GM18909 (cell line): Measurements from ENCODE around the gene TTC23.
"Not testable (repeated sequence)": the region's sequence is repeated elsewhere in the genome, so short reads cannot be mapped to it uniquely, and the experiment has no call there.

Source experiments
- ATAC-seq: cut with Tn5 transposase; IDR thresholded peaks from one replicate; pipeline ENCODE4 v1.9.1; 2021; ENCODE audit warnings: mild to moderate bottlenecking; ENCODE audit not compliant: unreplicated experiment, poor library complexity

Gene TTC23

DNA sequence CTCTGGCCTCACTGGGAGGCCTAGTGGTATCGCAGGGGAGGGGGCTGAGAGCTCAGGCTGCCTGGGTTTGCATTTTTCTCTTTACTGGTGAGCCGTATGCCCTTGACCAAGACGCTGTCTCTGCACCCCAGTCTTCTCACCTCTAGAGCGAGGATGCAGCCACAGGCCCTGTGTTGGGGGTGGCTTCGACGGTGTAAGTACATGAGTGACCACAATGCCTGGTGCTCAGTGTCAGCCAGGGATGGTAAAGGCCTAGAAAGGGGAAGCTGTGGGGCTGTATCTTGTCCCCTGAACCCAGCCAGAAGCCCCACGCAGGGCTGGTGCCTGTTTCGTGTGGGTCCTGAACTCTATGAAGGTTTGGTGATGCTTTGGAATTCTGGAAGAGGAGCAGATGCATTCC lies 124.7 kb downstream of the TTC23 start:
- ATAC-seq: no peak

DNA sequence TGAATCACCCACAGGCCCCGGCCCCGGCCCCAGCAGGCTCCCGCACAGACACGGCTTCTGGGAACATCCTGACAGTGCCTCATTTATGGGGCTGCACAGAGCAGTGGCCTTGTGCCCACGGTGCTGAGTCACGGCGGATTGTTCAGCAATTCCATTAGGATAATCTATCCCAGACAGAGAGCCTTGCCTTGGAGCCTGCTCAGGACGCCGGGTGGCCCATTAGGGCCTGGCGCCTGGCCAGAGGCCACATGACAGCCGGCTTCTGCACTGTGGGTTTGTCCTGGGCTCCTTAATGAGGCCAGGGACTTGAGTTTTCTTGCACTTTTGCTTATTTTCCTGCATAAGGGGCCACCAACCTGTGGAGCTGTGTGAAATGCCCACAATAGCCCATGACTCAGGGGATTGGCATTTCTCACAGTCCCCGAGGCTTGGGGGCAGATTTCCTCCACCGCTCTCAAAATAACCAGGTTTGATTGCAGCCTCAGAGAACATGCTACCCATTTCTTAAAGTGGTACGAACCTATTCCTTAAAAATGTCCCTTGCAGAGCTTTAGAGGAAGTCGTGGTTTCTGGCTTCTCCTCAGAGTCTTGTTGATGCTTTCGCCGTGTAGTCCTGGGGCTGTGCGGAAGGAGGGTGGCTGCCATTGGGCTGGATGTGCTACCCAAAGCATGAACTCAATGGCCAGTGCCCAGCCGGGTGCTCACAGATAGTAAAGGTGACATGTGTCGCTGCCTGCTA lies 125.5 kb downstream of the TTC23 start:
- ATAC-seq: peak; percentile 52

DNA sequence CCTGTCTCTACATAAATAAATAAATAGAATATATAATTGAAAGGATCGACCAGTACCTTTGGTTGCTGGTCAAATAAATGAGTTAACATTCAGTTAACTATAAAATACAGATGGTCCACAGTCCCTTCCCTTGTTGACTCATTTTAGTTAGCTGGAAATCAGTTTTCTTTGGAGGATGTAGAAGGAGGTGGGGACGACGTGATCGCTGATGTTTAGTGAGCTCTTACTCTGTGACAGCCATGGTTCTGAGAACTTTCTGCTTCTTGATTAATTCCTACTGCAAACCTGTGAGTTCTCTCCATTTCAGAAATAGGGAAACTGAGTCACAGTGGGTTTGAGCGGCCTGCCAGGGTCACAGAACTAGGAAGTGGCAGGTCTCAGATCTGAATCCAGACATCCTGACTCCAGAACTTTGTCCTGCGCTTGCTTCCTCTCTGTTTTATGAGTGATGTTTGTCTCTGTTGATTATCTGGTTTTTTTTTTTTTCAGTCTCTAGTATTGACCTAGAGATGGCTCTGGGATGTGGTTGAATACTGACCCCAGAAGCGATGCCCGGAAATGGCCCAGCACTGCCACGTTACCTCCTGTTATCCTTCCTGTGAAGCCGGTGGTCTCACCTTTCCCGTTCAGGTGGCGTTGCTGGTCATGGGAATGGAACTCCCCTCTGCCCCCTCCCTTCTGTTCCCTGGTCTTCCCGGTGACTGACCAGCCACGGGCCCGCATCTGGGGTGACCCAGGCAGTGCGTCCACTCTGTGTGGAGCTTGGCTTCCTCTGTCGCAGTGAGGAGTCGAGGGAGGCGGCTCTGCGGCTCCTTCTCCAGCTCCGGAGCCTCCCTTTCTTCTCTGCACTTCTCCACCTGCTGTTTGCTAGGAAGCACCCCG lies 126.3 kb downstream of the TTC23 start:
- ATAC-seq: no peak

DNA sequence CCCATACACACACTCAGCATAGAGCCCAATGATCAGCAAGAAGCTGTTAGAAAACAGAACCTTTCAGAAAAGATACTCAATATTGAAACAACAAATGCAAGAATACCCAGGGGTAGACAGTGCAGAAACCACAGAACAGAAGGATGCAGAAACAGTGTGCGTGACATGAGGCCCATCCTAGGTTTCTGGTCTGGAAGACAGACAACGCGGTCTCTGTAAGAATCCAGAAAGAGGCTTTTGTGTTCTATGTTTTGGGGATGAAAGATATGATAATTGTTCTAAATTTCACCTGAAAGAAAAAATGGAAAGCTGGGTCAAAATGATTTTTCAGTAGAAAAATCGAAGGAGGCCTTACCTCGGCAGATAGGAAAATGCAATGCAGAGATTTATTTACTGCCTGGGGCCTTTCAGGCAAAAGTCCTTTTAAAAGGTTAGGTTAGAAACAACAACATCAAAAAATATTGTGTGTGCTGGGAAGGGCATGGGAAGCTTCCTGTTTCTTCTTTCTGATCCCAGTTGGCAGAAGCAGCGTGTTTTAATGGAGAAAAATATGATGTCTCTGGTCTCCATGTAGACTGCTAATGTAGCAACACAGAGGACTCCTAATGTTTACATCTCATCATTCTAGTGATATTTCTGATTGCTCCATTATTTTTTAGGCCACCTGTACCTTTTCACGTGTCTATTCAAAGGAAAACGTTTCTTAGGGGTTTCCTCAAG lies 127.5 kb downstream of the TTC23 start:
- ATAC-seq: no peak

DNA sequence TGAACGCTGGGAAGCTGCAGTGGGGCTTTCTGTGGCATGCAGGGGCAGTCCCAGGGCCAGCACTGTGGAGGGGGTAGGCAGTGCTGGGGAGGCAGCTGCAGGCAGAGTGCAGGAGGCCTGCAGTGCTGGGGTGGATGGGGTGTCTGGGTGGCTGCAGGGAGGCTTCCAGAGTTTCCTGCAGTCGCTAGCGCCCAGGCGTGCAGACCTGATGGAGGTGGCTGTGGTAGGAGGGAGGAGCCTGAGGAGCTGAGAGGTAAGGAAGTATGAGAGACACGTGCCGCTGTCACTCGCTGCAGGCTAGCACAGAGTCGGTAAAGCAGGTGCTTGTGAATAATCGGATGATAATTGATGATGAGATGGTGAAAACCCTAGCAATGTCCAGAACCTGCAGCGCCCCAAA lies 128.2 kb downstream of the TTC23 start:
- no peak for ATAC-seq

DNA sequence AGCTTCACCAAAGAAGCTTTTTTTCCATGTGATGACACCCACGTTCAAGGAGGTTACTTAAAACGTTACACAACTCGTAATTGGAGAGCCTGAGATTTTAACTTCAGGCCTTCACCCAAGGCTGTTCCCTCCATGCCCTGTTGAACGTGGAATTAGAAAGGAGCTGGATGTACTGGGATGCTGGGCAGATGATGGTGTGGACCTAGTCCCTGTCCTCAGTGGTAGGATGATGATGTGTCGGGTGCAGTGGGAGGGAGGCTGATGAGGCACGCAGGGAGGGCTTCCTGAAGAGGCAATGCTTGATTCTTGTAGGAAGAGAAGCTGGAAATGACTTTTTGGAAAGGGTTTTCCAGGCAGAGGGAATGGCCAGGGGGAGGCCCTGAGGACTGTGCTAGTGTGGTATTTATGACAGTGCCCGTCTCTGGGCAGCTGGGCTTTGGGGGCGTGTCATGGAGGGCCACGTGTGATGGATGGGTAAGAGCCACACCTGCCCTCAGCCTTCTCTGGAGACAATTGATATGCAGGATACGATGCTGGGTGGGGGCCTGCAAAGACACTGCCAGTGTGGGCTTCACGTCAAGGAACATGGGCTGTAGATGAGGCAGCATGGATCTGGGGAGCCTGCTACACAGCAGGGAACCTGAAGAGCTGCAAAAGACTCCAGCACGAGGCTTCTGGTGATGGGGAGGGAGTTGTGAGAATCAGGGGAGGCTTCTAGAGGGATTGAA lies 129.2 kb downstream of the TTC23 start:
- ATAC-seq: no peak

DNA sequence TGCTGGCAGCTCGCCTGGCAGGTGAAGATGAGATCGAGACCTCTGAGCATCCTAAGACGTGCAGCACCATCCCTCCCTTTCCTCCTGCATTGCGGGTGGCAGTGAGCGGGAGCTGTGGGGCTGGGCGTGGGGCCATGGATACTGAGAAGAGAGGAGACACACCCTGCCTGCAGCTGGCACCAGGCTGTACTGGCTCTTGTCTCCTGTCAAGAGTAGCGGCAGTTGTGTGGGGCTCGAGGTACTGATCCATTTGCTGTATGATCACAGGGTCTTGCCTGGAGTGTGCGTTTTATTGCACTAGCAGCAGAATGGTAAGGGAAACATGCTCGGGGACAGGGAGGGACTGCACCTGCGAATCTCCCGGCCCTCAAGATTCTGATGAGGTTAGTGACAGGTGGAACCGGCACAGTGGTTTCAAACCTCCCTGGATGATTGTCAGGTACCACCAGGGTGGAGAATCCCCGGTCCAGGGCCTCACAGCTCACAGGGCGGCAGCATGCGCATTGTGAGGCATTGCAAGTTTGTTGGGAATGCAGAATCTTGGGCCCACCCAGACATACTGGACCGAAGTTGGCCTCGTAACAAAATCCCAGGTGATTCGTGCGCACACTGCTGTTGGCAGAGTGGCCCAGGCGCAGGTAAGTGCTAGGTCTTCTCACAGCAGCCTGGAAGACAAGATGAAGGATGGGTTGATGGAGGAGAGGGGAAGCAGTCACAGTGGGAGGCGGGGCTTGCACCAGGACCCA lies 130.4 kb downstream of the TTC23 start:
- no peak for ATAC-seq

DNA sequence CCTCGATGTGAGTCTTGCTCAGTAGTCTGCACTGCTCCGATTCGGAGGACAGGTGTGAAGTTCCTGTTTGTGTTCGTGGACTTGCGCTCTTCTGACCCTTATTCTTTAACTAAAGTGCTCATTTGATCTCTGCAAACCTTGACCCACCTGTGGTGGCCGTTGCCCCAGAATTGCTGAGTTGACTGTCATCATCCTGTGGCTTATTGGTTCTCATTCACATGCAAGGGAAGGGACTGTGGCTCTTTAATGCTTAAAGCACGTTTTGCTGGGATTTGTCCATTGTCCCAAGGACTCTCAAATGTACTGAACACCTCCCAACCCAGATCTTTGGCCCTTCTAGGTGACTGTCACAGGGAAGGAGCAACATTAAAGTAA lies 131.1 kb downstream of the TTC23 start:
- no peak for ATAC-seq

DNA sequence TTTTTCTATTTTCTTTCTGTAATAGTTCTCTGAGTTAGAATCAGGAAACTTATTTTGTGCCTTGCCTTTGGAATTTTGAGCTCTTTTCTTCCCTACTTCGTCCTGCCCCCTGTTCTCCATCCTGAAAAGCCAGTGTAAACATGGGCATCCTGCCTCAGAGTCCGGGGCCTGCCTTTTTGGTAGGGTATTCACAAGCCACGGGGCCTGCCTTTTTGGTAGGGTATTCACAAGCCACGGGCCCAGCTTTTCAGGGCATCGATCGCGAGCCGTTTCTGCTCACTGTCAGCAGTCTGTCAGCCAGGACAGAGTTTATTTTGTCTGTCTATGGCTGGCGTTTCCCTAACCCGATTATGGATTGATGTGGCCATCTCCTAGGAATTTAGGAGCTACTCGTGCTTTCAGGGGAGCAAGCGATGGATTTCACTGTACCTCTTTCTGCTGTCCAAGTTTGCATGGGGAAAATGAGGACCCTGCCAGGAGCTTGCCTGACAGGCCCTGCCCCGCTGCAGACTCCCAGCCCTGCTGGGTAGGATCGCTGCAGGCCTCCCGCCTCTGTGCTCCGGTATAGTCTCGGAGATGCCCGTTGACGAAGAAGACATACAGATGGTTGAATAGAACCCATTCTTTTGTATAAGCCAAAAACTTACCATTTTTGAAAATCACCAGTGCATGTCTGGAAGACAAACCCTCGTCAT lies 131.7 kb downstream of the TTC23 start:
- no peak for ATAC-seq

DNA sequence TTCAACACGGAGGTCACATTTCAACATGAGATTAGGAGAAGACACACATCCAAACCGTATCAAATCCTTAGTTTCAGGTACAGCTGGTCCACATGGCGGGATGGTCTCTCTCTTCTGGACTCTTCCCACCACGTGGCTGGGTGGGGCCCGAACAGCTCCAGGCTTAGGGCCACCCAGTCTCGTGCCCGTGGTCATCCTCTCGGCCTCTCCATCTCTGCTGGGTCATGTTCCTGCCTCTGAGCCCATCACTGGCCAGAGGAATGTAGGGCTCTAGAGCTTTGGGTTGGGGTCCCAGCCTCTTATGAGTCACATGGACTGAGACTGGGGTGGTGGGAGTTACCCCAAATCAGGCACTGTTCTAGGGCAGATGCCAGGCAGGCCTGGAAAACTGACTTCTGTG lies 132.3 kb downstream of the TTC23 start:
- no peak for ATAC-seq

DNA sequence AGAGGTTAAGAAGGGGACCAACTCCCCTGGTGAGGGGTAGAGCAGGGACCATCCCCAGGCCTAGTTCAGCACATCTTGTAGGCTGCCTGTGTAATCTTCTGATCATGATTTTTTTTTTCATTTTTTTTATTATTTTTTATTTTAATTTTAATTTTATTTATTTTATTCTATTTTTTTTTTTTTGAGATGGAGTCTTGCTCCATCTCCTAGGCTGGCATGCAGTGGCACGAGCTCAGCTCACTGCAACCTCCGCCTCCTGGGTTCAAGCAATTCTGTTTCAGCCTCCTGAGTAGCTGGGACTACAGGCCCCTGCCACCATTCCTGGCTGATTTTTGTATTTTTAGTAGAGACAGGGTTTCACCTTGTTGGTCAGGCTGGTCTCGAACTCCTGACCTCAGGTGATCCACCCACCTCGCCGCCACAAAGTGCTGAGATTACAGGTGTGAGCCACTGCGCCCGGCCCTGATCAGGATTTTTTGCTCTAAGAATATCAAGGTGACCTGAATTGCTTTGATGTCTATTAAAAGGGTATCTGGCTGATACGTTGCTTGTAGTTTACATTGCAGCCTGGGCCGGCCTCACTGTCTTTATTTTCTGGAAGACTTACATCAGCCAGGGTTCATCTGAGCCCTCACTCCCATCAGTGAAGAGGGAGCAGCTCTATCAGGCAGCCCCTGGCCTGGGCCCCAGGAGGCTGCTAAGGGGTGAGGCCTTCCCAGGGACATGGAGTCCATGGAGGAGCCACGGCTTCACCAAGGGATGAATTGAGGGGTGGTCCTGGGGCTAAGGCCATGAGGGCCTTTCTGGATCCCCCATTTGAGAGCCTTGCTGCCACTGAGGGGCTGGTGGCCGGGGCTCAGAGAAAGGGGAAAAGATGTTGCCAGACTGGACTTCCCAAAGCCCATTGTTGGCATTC lies 133.8 kb downstream of the TTC23 start:
- ATAC-seq: no peak

DNA sequence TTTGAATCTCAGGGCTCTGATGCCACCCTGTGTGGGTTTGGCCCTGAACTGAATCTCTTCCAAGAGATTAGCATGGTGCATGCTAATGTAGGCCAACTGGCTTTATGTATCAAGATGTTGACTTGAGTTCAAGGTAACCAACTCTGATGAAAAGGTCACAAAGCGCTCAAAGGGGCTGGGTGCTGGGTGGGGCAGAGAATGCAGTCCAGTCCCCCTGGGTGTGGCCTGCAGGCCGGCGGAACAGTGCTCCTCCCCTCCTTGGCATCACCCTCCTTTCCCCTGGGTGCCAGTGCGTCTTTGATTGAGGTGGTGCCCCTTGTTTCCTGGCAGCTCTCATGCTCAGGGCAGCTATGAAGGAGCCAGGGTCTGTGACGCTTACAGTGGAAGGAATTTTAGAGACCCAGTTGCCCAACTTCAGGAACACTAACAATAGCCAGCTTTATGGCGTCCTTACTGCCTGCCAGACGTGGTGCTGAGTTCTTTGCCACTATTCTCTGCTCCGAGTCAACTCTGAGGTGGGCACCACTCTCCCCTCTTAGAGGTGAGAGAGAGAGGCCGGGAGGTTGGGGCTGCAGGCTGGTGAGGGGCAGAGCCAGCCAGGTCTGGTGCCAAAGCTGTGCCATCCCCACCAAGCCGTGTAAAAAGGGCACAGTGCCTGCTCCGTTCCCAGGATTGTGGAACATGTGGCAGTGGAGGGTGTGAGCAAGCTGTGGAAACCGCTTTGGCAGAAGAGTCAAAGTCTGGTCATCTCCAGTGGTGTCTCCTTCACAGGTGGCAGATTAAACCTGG lies 134.7 kb downstream of the TTC23 start:
- ATAC-seq: no peak

DNA sequence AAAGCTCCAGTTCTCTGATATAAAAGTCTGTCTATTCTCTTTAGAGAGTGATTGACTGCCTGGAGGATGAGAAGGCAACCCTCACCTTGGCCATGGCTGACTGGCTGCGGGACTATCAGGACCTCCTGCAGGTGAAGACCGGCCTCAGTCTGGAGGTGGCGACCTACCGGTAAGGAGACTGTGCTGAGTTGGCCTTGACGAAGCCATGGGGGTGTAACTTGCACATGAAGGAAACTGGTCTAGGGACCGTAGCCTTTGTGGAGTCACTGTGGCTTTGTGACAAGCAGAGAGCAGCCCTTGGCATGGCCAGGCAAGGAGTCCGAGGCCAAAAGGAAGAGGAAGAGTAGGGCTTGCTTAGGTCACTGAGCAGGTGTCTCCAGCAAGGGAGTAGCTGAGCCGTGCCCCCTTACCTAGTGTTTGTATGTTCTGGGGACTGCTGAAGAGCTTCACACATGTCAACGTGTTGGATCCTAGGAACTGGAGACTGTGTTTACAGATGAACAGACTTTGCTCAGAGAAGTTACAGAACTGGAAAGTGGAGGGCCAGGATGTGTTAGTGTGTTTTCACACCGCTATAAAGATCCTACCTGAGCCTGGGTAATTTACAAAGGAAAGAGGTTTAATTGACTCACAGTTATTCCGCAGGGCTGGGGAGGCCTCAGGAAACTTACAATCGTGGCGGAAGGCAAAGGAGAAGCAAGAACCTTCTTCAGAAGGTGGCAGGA lies 135.7 kb downstream of the TTC23 start:
- ATAC-seq: no peak

DNA sequence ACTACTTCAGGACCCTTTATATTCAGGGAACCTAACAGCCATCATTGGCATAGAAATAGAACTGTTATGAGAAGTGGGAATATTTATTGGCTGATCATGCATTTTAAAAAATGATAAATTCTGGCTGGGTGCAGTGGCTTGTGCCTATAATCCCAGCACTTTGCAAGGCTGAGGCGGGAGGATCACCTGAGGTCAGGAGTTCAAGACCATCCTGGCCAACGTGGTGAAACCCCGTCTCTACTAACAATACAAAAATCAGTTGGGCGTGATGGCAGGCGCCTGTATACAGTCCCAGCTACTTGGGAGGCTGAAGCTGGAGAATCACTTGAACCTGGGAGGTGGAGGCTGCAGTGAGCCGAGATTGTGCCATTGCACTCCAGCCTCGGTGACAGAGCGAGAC lies 137.7 kb downstream of the TTC23 start:
- ATAC-seq: not testable (repeated sequence)

DNA sequence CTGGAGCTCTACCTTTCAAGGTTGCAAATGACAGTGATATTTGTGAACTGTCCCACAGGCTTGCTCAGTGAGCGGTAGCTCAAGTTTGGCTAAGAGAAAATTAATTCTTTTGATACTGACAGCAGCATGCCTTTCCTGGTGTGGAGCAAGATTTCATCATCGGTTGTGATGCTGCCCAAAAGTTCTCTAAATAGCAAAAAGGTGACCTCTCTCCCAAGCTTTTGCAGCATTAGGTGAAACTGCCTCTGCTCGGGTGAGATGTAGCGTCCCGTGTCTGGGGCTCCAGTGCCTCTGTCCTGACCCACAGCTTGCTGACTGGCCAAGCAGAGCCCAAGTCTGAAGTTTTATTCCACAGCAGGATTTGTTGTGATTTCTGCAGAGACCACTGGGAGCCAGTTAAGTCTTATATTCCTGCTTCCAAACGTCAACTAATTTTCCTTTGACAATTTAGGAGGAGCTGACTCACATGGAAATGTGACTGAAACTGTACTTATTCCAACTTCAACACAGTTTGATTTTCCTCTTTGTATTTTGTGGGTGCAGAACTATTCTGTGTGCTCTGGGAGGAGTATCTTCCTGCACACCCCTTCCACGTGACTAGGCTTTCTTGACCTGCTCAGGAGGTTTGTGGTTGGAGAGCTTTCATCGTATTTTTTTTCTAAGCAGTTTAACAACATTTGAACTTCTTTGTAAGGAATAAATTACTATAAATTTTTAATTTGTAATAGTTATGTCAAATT lies 138.6 kb downstream of the TTC23 start:
- no peak for ATAC-seq

DNA sequence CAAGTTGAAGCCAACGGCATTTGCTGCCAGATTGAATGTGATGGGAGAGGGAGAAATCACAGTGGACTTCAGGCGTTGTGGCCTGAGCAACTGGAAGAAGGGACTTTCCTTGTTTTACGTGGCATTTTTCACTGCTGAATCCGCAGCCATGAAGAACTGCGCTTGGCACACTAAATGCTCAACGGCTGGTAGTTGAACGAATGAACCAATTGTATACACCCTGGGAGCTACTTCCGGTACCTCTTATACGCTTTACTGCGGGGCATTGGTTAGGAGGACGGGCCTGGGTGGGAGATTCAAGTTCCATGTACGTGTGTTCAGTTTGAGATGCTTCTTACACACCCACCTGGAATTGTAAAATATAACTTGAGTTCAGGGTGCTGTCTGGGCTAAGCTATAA lies 139.3 kb downstream of the TTC23 start:
- ATAC-seq: no peak
